IMR-90 (cell line): ENCODE results near the gene BTBD1. TPM values are rescaled to one million over a fixed set of nuclear protein-coding genes. Genes with fewer than 3 reads are reported as not detected.

Source experiments
- ATAC-seq: fragments of 200-7000 bp; cut with Tn5 transposase; 2 replicates; pipeline ENCODE4 v1.9.1; 2020; ENCODE audit warnings: low read depth, mild to moderate bottlenecking, moderate library complexity
- BruUV-seq: library from RNA; stranded (reverse); fragments of 400-500 nt; replicated peaks from 2 replicates; lab custom pipeline; 2021; lab: Mats Ljungman, UMichigan
- CTCF ChIA-PET: fragments of 300-600 bp; formaldehyde crosslinking; extraction: SDS; loops from one replicate; lab custom pipeline; 2021; ENCODE audit warnings: antibody characterized with exemption; lab: Yijun Ruan, JAX
- POLR2A ChIA-PET: fragments of 300-600 bp; sonication (Branson Sonifier 250); formaldehyde crosslinking; loops from one replicate; lab custom pipeline; 2022; ENCODE audit warnings: antibody characterized with exemption; ENCODE audit not compliant: unreplicated experiment; lab: Charles Lee
- DNase-seq: peaks from one replicate; pipeline ENCODE4 v3.0.0; 2013
- H2AFZ ChIP-seq: replicated peaks from 2 replicates; pipeline ENCODE3; 2013; ENCODE audit warnings: low read length, mild to moderate bottlenecking; ENCODE audit not compliant: poor library complexity
- H2AK5ac ChIP-seq: 2 replicates; pipeline ENCODE4 v1.6.1; 2013; ENCODE audit warnings: low read depth, low read length, inconsistent platforms
- H2AK9ac ChIP-seq: replicated peaks from 2 replicates; pipeline ENCODE3; 2013; ENCODE audit warnings: mild to moderate bottlenecking, low read depth, low read length, moderate library complexity; ENCODE audit not compliant: poor library complexity
- H2BK120ac ChIP-seq: 2 replicates; pipeline ENCODE4 v1.6.1; 2013; ENCODE audit warnings: low read depth, low read length, inconsistent platforms
- H2BK15ac ChIP-seq: 3 replicates; pipeline ENCODE4 v1.6.1; 2013; ENCODE audit warnings: low read depth, low read length, inconsistent platforms
- H2BK20ac ChIP-seq: 2 replicates; pipeline ENCODE4 v1.6.1; 2013; ENCODE audit warnings: low read depth, mild to moderate bottlenecking, inconsistent platforms, low read length, moderate library complexity
- H2BK5ac ChIP-seq: 2 replicates; pipeline ENCODE4 v1.6.1; 2013; ENCODE audit warnings: mild to moderate bottlenecking, low read depth, low read length, inconsistent platforms; ENCODE audit not compliant: poor library complexity, severe bottlenecking
- H3K14ac ChIP-seq: replicated peaks from 2 replicates; pipeline ENCODE4 v1.6.1; 2013; ENCODE audit warnings: low read depth, low read length, inconsistent platforms
- H3K18ac ChIP-seq: 2 replicates; pipeline ENCODE4 v1.6.1; 2013; ENCODE audit warnings: low read depth, low read length, control low read depth
- H3K23ac ChIP-seq: 2 replicates; pipeline ENCODE4 v1.6.1; 2013; ENCODE audit warnings: low read depth, low read length, inconsistent platforms
- H3K27ac ChIP-seq: 2 replicates; pipeline ENCODE4 v1.5.1; 2013; ENCODE audit warnings: mild to moderate bottlenecking, control low read depth, low read length; ENCODE audit not compliant: insufficient read depth
- H3K27me3 ChIP-seq: 2 replicates; pipeline ENCODE4 v1.6.1; 2013; ENCODE audit warnings: low read length; ENCODE audit not compliant: control insufficient read depth, insufficient read depth
- H3K36me3 ChIP-seq: 2 replicates; pipeline ENCODE4 v1.6.1; 2013; ENCODE audit warnings: low read length, mixed read lengths; ENCODE audit not compliant: control insufficient read depth, insufficient read depth
- H3K4ac ChIP-seq: 2 replicates; pipeline ENCODE4 v1.6.1; 2013; ENCODE audit warnings: low read depth, low read length, inconsistent platforms
- H3K4me1 ChIP-seq: 2 replicates; pipeline ENCODE4 v1.6.1; 2013; ENCODE audit warnings: low read length, mixed read lengths; ENCODE audit not compliant: control insufficient read depth, insufficient read depth
- H3K4me2 ChIP-seq: 2 replicates; pipeline ENCODE4 v1.6.1; 2013; ENCODE audit warnings: low read depth, mild to moderate bottlenecking, control low read depth, low read length, moderate library complexity
- H3K4me3 ChIP-seq: 2 replicates; pipeline ENCODE4 v1.5.1; 2013; ENCODE audit warnings: low read depth, mild to moderate bottlenecking, control low read depth, low read length, moderate library complexity; ENCODE audit not compliant: insufficient read depth
- H3K56ac ChIP-seq: 2 replicates; pipeline ENCODE4 v1.6.1; 2013; ENCODE audit warnings: low read length, inconsistent platforms; ENCODE audit not compliant: insufficient read depth; ENCODE audit errors: extremely low read depth
- H3K79me1 ChIP-seq, 2 experiments: 2 replicates each; pipeline ENCODE4 v1.6.1; 2013; ENCODE audit warnings: low read length in 2 of 2, inconsistent platforms in 1 of 2, low read depth in 1 of 2
- H3K9ac ChIP-seq: 2 replicates; pipeline ENCODE4 v1.6.1; 2013; ENCODE audit warnings: low read depth, low read length, control low read depth
- H3K9me1 ChIP-seq: 2 replicates; pipeline ENCODE4 v1.6.1; 2013; ENCODE audit warnings: low read length, inconsistent platforms; ENCODE audit not compliant: insufficient read depth
- H3K9me3 ChIP-seq: 2 replicates; pipeline ENCODE4 v1.6.1; 2013; ENCODE audit warnings: low read length; ENCODE audit not compliant: control insufficient read depth, insufficient read depth
- H4K20me1 ChIP-seq: 2 replicates; pipeline ENCODE4 v1.6.1; 2013; ENCODE audit warnings: low read length, inconsistent platforms; ENCODE audit not compliant: insufficient read depth
- H4K5ac ChIP-seq: 2 replicates; pipeline ENCODE4 v1.6.1; 2013; ENCODE audit warnings: mild to moderate bottlenecking, low read depth, low read length, control low read depth
- H4K8ac ChIP-seq, 2 experiments: 2 replicates each; pipeline ENCODE4 v1.6.1; 2013; ENCODE audit warnings: low read depth in 2 of 2, low read length in 2 of 2, control low read depth in 1 of 2, inconsistent platforms in 1 of 2
- H4K91ac ChIP-seq: 2 replicates; pipeline ENCODE4 v1.6.1; 2013; ENCODE audit warnings: low read depth, low read length, inconsistent platforms; ENCODE audit not compliant: insufficient read depth
- BHLHE40 ChIP-seq: fragments of 150-350 bp; IDR thresholded peaks from 2 replicates; pipeline ENCODE4 v1.6.1; 2016; ENCODE audit warnings: mild to moderate bottlenecking, low read depth, low read length
- CHD1 ChIP-seq: IDR thresholded peaks from 2 replicates; pipeline ENCODE4 v1.6.1; 2012; ENCODE audit warnings: low read depth, low read length, improper control_type of control experiment
- MAFK ChIP-seq: IDR thresholded peaks from 2 replicates; pipeline ENCODE4 v1.6.1; 2012; ENCODE audit warnings: low read depth, low read length, improper control_type of control experiment
- NFE2L2 ChIP-seq: fragments of 150-350 bp; IDR thresholded peaks from 2 replicates; pipeline ENCODE4 v1.6.1; 2016; ENCODE audit warnings: low read depth, mild to moderate bottlenecking, low read length
- POLR2A ChIP-seq: IDR thresholded peaks from 2 replicates; pipeline ENCODE4 v1.6.1; 2012; ENCODE audit warnings: mild to moderate bottlenecking, low read depth, low read length
- RFX5 ChIP-seq: IDR thresholded peaks from 2 replicates; pipeline ENCODE4 v1.8.0; 2012; ENCODE audit warnings: low read depth, mild to moderate bottlenecking, low read length, moderate library complexity
- USF2 ChIP-seq: fragments of 150-350 bp; IDR thresholded peaks from 2 replicates; pipeline ENCODE4 v1.6.1; 2017; ENCODE audit warnings: mild to moderate bottlenecking, antibody characterized with exemption, low read length, low read depth
- WGBS, 2 experiments: methylation state at CpG; one replicate each; pipeline versions ENCODE4 v1.1.5 to v1.1.7; 2013; ENCODE audit warnings: missing lambda C conversion rate in 2 of 2; ENCODE audit not compliant: insufficient read length in 1 of 2; ENCODE audit errors: extremely low coverage in 2 of 2; 5-methylcytosine and 5-hydroxymethylcytosine counted together
- dilution Hi-C: fragments of 300-500 bp; cut with HindIII; formaldehyde crosslinking; loops from one replicate; pipeline ENCODE4 v1.14.3; 2018; ENCODE audit warnings: low sequenced_read_pairs; ENCODE audit not compliant: unreplicated experiment
- in situ Hi-C: fragments of 300-500 bp; cut with MboI; formaldehyde crosslinking; loops from 3 replicates; pipeline ENCODE4 v1.14.3; 2019; ENCODE audit warnings: low sequenced_read_pairs, inconsistent platforms, mixed read lengths
- intact Hi-C: fragments of 100-400 bp; cut with micrococcal nuclease; formaldehyde crosslinking; loops from 2 replicates; pipeline ENCODE4 v1.10.0; 2022
- polyA plus RNA-seq, 3 experiments: library from polyadenylated mRNA; depleted of rRNA; stranded (reverse); fragments of >200 nt; gene quantifications; 2 replicates each; pipeline ENCODE4 v1.2.3, GENCODE V29; 2012; ENCODE audit warnings: low replicate concordance in 1 of 3
- total RNA-seq: library from RNA; depleted of rRNA; stranded (reverse); fragments of >200 nt; gene quantifications from 2 replicates; pipeline ENCODE4 v1.2.3, GENCODE V29; 2012

BTBD1 gene
- total and polyA plus RNA-seq, 2 of the 4 experiments (the other 2 are of a cell fraction), result 39.3 to 78.7 TPM

GRCh38 chr15:83115831-83116565, 48.9 kb upstream of the BTBD1 start:
- Histone ChIP-seq H4K20me1 (peaks cover 3% of the 10 kb centered on the region; the same call in 1 of the 2 replicates), H3K27ac (no peak overlapping the region), H4K91ac (no peak overlapping the region), H3K36me3 (no peaks in the 10 kb centered on the region; the same call in none of the 2 replicates), H3K4me2 (no peak overlapping the region), H2AK5ac (no peak overlapping the region), H3K4me3 (no peak overlapping the region), H2BK120ac (no peak overlapping the region), H2BK20ac (no peak overlapping the region), H4K8ac (no peak overlapping the region), H4K5ac (no peak overlapping the region), H3K9ac (no peak overlapping the region), H2BK5ac (no peak overlapping the region), H3K56ac (no peak overlapping the region), H3K79me1 (peaks cover 0 to 19% of the 10 kb centered on the region in 2 experiments; a peak in 2 of 4 replicates), H3K23ac (no peak overlapping the region), H3K9me1 (peaks cover 28% of the 10 kb centered on the region), H3K27me3 (no peaks in the 10 kb centered on the region), H2BK15ac (no peak overlapping the region), H3K18ac (no peak overlapping the region), H3K4me1 (peaks cover 12% of the 10 kb centered on the region), H2AK9ac (no peak overlapping the region), H3K14ac (no peak overlapping the region), H3K4ac (no peak overlapping the region), H2AFZ (no peak overlapping the region), H3K9me3 (no peaks in the 10 kb centered on the region)
- in situ Hi-C loops, result no loop called here
- TF ChIP-seq NFE2L2 (no peak), BHLHE40 (no peak), POLR2A (no peak), CHD1 (no peak), RFX5 (no peak), MAFK (no peak), USF2 (no peak)
- BruUV-seq, result no TSS peak
- no peak for DNase-seq
- dilution Hi-C loops, result no loop called here
- ChIA-PET POLR2A (no interaction called here), CTCF (no interaction called here)
- intact Hi-C loops, result no loop called here
- 100% methylated on average over 2 of the region's 11 CpGs; no CpG with 5 or more reads in 1 of the 2 experiments for WGBS, 2 experiments
- ATAC-seq, result no peak
